ENCODE results near the gene MPHOSPH9. TPM values are rescaled to one million over a fixed set of nuclear protein-coding genes. Genes with fewer than 3 reads are reported as not detected.

The MPHOSPH9 gene
- total RNA-seq, 2 donors from 2014 or later: 68.4 to 85.3 TPM

- Mint-ChIP-seq H3K36me3 (ENCODE audit: low read depth) (no peaks in the 10 kb centered on the region), H3K27ac (no peak overlapping the region), H3K9me3 (no peaks in the 10 kb centered on the region), H3K27me3 (ENCODE audit: insufficient read depth) (no peaks in the 10 kb centered on the region), H3K4me1 (no peaks in the 10 kb centered on the region), H3K4me3 (no peak overlapping the region)
- Histone ChIP-seq H3K9ac (ENCODE audit: extremely low read depth, low read length, poor library complexity, severe bottlenecking) (no peak overlapping the region), H3K36me3 (ENCODE audit: control insufficient read depth, insufficient read depth, low read length) (no peaks in the 10 kb centered on the region), H3K9me3 (ENCODE audit: control insufficient read depth, low read length) (no peaks in the 10 kb centered on the region), H3K4me3 (ENCODE audit: low read length) (no peak overlapping the region), H3K27ac (ENCODE audit: low read depth, low read length) (no peak overlapping the region), H3K27me3 (ENCODE audit: control insufficient read depth, insufficient read depth, low read length, poor library complexity, severe bottlenecking) (no peaks in the 10 kb centered on the region), H3K4me1 (ENCODE audit: control insufficient read depth, insufficient read depth, low read length) (no peaks in the 10 kb centered on the region)
- WGBS, 2 experiments (ENCODE audit: insufficient coverage in 1 of 2, insufficient read length in 1 of 2): 98 to 100% methylated on average over 2 of the region's 2 CpGs
- no peak for TF ChIP-seq CTCF (conservative IDR thresholded peaks at IDR 0.05)
- no peak for DNase-seq
Measured at GRCh38 chr12:123278101-123278627, 45.2 kb upstream of the MPHOSPH9 start.

- Histone ChIP-seq H3K4me3 (ENCODE audit: low read length) (no peak overlapping the region), H3K27ac (ENCODE audit: low read depth, low read length) (no peak overlapping the region), H3K27me3 (ENCODE audit: control insufficient read depth, insufficient read depth, low read length, poor library complexity, severe bottlenecking) (no peaks in the 10 kb centered on the region), H3K36me3 (ENCODE audit: control insufficient read depth, insufficient read depth, low read length) (no peaks in the 10 kb centered on the region), H3K9ac (ENCODE audit: extremely low read depth, low read length, poor library complexity, severe bottlenecking) (no peak overlapping the region), H3K9me3 (ENCODE audit: control insufficient read depth, low read length) (no peaks in the 10 kb centered on the region), H3K4me1 (ENCODE audit: control insufficient read depth, insufficient read depth, low read length) (peaks cover 4% of the 10 kb centered on the region)
- peak overlapping the region; percentile 71 for H3K4me3 Mint-ChIP-seq
- no peak overlapping the region for H3K27ac Mint-ChIP-seq
- no peak for TF ChIP-seq CTCF (conservative IDR thresholded peaks at IDR 0.05)
- no peaks in the 10 kb centered on the region for H3K27me3 Mint-ChIP-seq (ENCODE audit: insufficient read depth)
- peaks cover 10% of the 10 kb centered on the region for H3K4me1 Mint-ChIP-seq
- H3K36me3 Mint-ChIP-seq (ENCODE audit: low read depth): peaks cover 1% of the 10 kb centered on the region
- H3K9me3 Mint-ChIP-seq: no peaks in the 10 kb centered on the region
- no peak for DNase-seq
- 89 to 92% methylated on average over 15 of the region's 15 CpGs for WGBS, 2 experiments (ENCODE audit: insufficient coverage in 1 of 2, insufficient read length in 1 of 2)
Measured at GRCh38 chr12:123273166-123273565, 40.2 kb upstream of the MPHOSPH9 start.

GRCh38 chr12:123271001-123271668 lies 38.2 kb upstream of the MPHOSPH9 start:
- H3K27ac ChIP-seq (ENCODE audit: low read depth, low read length): peak overlapping the region; percentile 99
- 0 to 1% methylated on average over 17 to 108 of the region's 108 CpGs for WGBS, 2 experiments (ENCODE audit: insufficient coverage in 1 of 2, insufficient read length in 1 of 2)
- peak overlapping the region; percentile 94 for H3K4me3 ChIP-seq (ENCODE audit: low read length)
- Mint-ChIP-seq H3K9me3 (no peaks in the 10 kb centered on the region), H3K27me3 (ENCODE audit: insufficient read depth) (no peaks in the 10 kb centered on the region), H3K4me1 (peaks cover 10% of the 10 kb centered on the region), H3K4me3 (peak overlapping the region; percentile 93), H3K36me3 (ENCODE audit: low read depth) (peaks cover 11% of the 10 kb centered on the region), H3K27ac (no peak overlapping the region)
- H3K27me3 ChIP-seq (ENCODE audit: control insufficient read depth, insufficient read depth, low read length, poor library complexity, severe bottlenecking): no peaks in the 10 kb centered on the region
- peaks cover 4% of the 10 kb centered on the region for H3K4me1 ChIP-seq (ENCODE audit: control insufficient read depth, insufficient read depth, low read length)
- H3K9me3 ChIP-seq (ENCODE audit: control insufficient read depth, low read length): no peaks in the 10 kb centered on the region
- peak; percentile 89 for DNase-seq
- no peak overlapping the region for H3K9ac ChIP-seq (ENCODE audit: extremely low read depth, low read length, poor library complexity, severe bottlenecking)
- peak; percentile 67 for TF ChIP-seq CTCF (conservative IDR thresholded peaks at IDR 0.05)
- H3K36me3 ChIP-seq (ENCODE audit: control insufficient read depth, insufficient read depth, low read length): peaks cover 11% of the 10 kb centered on the region

Data from endodermal cell (in vitro differentiated cells).